Measurements from ENCODE around the gene CORO2A. TPM values are rescaled to one million over a fixed set of nuclear protein-coding genes. Genes with fewer than 3 reads are reported as not detected.

The CORO2A gene
- polyA plus RNA-seq, 1 of the 3 experiments (the other 2 are of a cell fraction) = 2.3 TPM

GRCh38 chr9:98159301-98159700 is 33.1 kb downstream of the CORO2A start:
- POLR2A ChIA-PET = no interaction called here

More at GRCh38 chr9:98159301-98159700, 33.1 kb downstream of the CORO2A start:
- no peaks in the 10 kb centered on the region for H3K36me3 ChIP-seq (replicated peaks in 1 of 2; ENCODE audit: control insufficient read depth in 1 of 2, insufficient read depth in 2 of 2, low read length in 1 of 2)
- no peak for DNase-seq
- H3K27ac ChIP-seq (ENCODE audit: low read depth in 2 of 2, low read length in 1 of 2) = no peak overlapping the region
- H3K79me2 ChIP-seq (ENCODE audit: insufficient read depth) = no peaks in the 10 kb centered on the region
- no peaks in the 10 kb centered on the region for H3K9me2 ChIP-seq
- H3F3A ChIP-seq (replicated peaks; ENCODE audit: insufficient read depth) = no peaks in the 10 kb centered on the region
- TF ChIP-seq CTCF (IDR thresholded peaks at IDR 0.05) (no peak), USF1 (IDR thresholded peaks at IDR 0.05; ENCODE audit: borderline replicate concordance, low read depth) (no peak), POLR2AphosphoS5 (IDR thresholded peaks at IDR 0.05; ENCODE audit: low read depth, low read length) (no peak), NRF1 (IDR thresholded peaks at IDR 0.05; ENCODE audit: low read depth, low read length) (no peak), PBX3 (IDR thresholded peaks at IDR 0.05) (no peak), NFIC (IDR thresholded peaks at IDR 0.05; ENCODE audit: borderline replicate concordance) (no peak), USF2 (IDR thresholded peaks at IDR 0.05; ENCODE audit: borderline replicate concordance, low read depth, low read length) (no peak), EZH2phosphoT487 (IDR thresholded peaks at IDR 0.05; ENCODE audit: borderline replicate concordance, low read depth) (no peak)
- H2AFZ ChIP-seq (ENCODE audit: low read depth) = no peak overlapping the region
- no peak overlapping the region for H3K4me2 ChIP-seq
- H3K27me3 ChIP-seq (ENCODE audit: insufficient read depth) = no peaks in the 10 kb centered on the region
- H3K9ac ChIP-seq = no peak overlapping the region
- 78% methylated on average over 5 of the region's 5 CpGs for WGBS (ENCODE audit: low lambda C conversion rate)
- no peaks in the 10 kb centered on the region for H3K9me3 ChIP-seq
- no peaks in the 10 kb centered on the region for H4K20me1 ChIP-seq (ENCODE audit: insufficient read depth)
- no peak overlapping the region for H3K4me3 ChIP-seq (ENCODE audit: low read depth in 2 of 2, low read length in 1 of 2)
- no peaks in the 10 kb centered on the region; a peak in 1 of 4 replicates for H3K4me1 ChIP-seq (ENCODE audit: control insufficient read depth in 1 of 2, insufficient read depth in 2 of 2, low read depth in 1 of 2, low read length in 1 of 2)
- CTCF ChIA-PET = interaction anchor here (0.6 to 1.3 kb wide), 5 partner anchors 12 to 85 kb away, joined by 3 read pairs; no protein-coding TSS in a partner anchor
